Kidney (tissue), 14 donors: ENCODE results near the gene RASD1. TPM values are rescaled to one million over a fixed set of nuclear protein-coding genes. Genes with fewer than 3 reads are reported as not detected.

Experiments used
- DNase-seq, 5 donors: peaks; one replicate each; pipeline ENCODE4 v3.0.0-alpha.2; 2013 to 2020
- FAIRE-seq: peaks from 2 replicates; lab custom pipeline; 2012; peaks lifted over from hg19 to GRCh38; lab: Jason Lieb, UNC
- H3K27ac ChIP-seq, 2 donors: one replicate each; pipeline ENCODE4 v1.7.0; 2013; ENCODE audit warnings: low read depth in 2 of 2, low read length in 2 of 2, inconsistent platforms in 1 of 2
- H3K27me3 ChIP-seq: one replicate; pipeline ENCODE4 v1.7.1; 2013; ENCODE audit warnings: low read length, inconsistent platforms; ENCODE audit not compliant: control insufficient read depth, insufficient read depth
- H3K36me3 ChIP-seq, 3 donors: one replicate each; pipeline versions ENCODE4 v1.7.0 to v1.7.1; 2013; ENCODE audit warnings: low read length in 3 of 3, control low read depth in 1 of 3, inconsistent platforms in 1 of 3; ENCODE audit not compliant: insufficient read depth in 3 of 3, control insufficient read depth in 2 of 3
- H3K4me1 ChIP-seq, 3 donors: one replicate each; pipeline versions ENCODE4 v1.7.0 to v1.7.1; 2013; ENCODE audit warnings: low read length in 3 of 3, inconsistent platforms in 1 of 3, low read depth in 1 of 3; ENCODE audit not compliant: control insufficient read depth in 2 of 3, insufficient read depth in 2 of 3
- H3K4me3 ChIP-seq, 3 donors: one replicate each; pipeline versions ENCODE4 v1.7.0 to v1.8.1; 2013; ENCODE audit warnings: low read length in 3 of 3, control low read depth in 1 of 3, inconsistent platforms in 1 of 3
- H3K9ac ChIP-seq, 3 donors: one replicate each; pipeline versions ENCODE4 v1.7.0 to v1.7.1; 2013; ENCODE audit warnings: low read length in 3 of 3, control low read depth in 1 of 3, inconsistent platforms in 1 of 3
- H3K9me3 ChIP-seq, 3 donors: one replicate each; pipeline versions ENCODE4 v1.7.0 to v1.7.1; 2013; ENCODE audit warnings: low read length in 3 of 3, control low read depth in 1 of 3, inconsistent platforms in 1 of 3; ENCODE audit not compliant: control insufficient read depth in 2 of 3, insufficient read depth in 1 of 3
- intact Hi-C: fragments of 100-400 bp; cut with DNase I; formaldehyde crosslinking; loops from one replicate; pipeline ENCODE4 v1.11.1; 2022
- polyA plus RNA-seq: library from polyadenylated mRNA; stranded (reverse); fragments of 350-450 nt; fragmentation: Illumina TruSeq; extraction: RNeasy Lipid Tissue Mini Kit (QIAGEN cat#74804); gene quantifications from one replicate; pipeline ENCODE4 v1.2.3, GENCODE V29; 2014; ENCODE audit warnings: low read depth, low replicate concordance; ENCODE audit not compliant: insufficient read depth
- total RNA-seq: library from RNA; stranded (reverse); fragmentation: NEBNext Ultra II Directional; extraction: Animal tissue kit (Norgen Biotek cat#: 25700); gene quantifications from one replicate; pipeline ENCODE4 v1.2.1, GENCODE V29; 2021
- TF ChIP-seq, protein P1 (sequence below): IDR thresholded peaks from 3 replicates; pipeline ENCODE4 v1.5.1; 2012; ENCODE audit warnings: mild to moderate bottlenecking, moderate library complexity, borderline replicate concordance; ENCODE audit not compliant: insufficient read depth; ENCODE audit errors: extremely low read depth
- donor health status: control.
- donor health status: control.
- donor health status: control.
- donor health status: control.
- donor health status: control.
- donor health status: DM: yes; HTN: yes; CAD: no.
- donor health status: Normal renal cell carcinoma (clear cell type).

The RASD1 gene
- total and polyA plus RNA-seq, 2 donors from 2014 or later, result 103 to 147 TPM

DNA sequence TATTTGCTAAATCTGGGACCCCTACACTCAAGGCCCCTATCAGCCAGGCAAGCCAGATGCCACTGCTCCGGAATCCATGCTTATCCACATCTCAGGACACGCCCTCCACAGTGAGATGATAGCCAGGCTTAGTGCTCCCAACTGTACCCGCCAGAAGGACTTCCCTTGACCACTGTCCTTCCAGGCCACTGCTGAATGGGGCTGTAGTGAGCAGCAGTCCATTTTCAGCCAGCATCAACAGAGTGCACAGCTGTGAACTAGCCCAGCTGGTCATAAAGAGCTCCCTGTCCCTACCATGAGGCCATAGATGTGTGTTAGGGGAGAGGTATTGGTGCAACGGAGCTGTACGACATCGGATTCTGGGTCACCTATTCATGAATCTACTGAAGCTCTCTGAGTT is 32.4 kb downstream of the RASD1 start:
- intact Hi-C loops, result no loop called here
- TF ChIP-seq, protein P1, sequence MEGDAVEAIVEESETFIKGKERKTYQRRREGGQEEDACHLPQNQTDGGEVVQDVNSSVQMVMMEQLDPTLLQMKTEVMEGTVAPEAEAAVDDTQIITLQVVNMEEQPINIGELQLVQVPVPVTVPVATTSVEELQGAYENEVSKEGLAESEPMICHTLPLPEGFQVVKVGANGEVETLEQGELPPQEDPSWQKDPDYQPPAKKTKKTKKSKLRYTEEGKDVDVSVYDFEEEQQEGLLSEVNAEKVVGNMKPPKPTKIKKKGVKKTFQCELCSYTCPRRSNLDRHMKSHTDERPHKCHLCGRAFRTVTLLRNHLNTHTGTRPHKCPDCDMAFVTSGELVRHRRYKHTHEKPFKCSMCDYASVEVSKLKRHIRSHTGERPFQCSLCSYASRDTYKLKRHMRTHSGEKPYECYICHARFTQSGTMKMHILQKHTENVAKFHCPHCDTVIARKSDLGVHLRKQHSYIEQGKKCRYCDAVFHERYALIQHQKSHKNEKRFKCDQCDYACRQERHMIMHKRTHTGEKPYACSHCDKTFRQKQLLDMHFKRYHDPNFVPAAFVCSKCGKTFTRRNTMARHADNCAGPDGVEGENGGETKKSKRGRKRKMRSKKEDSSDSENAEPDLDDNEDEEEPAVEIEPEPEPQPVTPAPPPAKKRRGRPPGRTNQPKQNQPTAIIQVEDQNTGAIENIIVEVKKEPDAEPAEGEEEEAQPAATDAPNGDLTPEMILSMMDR, result no peak
- Histone ChIP-seq H3K27ac (no peak overlapping the region), H3K27me3 (no peaks in the 10 kb centered on the region), H3K36me3 (no peaks in the 10 kb centered on the region), H3K4me3 (no peak overlapping the region), H3K4me1 (no peaks in the 10 kb centered on the region), H3K9ac (no peak overlapping the region), H3K9me3 (peaks cover 0 to 4% (median 0%) of the 10 kb centered on the region in 3 donors)
- no peak for FAIRE-seq
- DNase-seq, result no peak

DNA sequence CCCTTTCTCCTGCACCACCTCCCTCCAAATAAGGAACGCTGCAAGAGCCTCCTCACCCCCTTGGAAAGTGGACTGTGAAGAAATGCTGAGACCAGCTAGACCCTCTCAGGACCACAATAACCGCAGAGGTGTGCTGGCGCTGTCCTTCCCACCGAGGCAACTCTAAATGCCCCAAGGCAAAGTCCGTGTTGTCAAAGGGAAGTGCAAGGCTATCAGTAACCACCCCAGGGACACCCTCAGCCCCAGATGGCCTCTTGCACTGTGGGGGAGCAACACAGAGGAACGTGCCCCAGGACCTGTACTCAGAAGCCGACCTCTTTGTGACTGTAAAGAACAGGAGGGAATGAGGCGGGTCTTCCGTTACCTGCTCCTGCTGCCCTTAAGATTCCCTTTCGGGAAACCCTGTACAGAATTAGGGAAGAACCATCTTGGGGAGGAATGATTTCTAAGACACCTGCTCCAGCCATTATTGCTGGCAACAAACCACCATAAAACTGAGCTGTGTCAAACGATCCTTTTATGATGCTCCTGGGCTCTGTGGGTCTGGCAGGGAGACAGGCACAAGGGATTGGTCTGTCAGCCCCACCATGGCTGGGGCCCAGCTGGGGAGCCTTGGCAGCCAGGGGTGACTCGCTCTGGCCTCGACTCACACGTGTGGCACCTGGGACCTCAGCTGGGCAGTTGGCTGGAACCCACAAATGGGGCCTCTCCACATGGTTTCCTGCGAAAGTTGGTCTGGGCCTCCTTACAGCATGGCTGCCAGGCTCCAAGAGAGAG is 34.0 kb downstream of the RASD1 start:
- intact Hi-C loops, result no loop called here
- no peak for DNase-seq
- Histone ChIP-seq H3K9me3 (peaks cover 0 to 4% (median 0%) of the 10 kb centered on the region in 3 donors), H3K4me3 (no peak overlapping the region), H3K36me3 (no peaks in the 10 kb centered on the region), H3K27me3 (no peaks in the 10 kb centered on the region), H3K4me1 (no peaks in the 10 kb centered on the region), H3K9ac (no peak overlapping the region), H3K27ac (no peak overlapping the region)
- no peak for FAIRE-seq
- TF ChIP-seq, protein P1, result no peak

DNA sequence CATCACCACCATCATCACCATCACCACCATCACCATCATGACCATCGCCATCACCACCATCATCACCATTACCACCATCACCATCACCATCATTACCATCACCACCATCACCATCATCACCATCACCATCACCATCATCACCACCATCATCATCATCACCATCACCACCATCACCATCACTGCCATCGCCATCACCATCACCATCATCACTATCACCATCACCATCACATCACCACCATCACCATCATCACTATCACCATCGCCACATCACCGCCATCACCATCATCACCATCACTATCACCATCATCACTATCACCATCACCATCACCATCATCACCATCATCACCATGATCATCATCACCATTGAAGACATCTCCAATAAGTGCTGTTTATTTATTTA is 36.2 kb downstream of the RASD1 start:
- TF ChIP-seq, protein P1, result no peak
- no peak overlapping the region for H3K27ac ChIP-seq
- DNase-seq (no peak), FAIRE-seq (no peak)
- no peak overlapping the region for H3K9ac ChIP-seq
- no peaks in the 10 kb centered on the region for H3K4me1 ChIP-seq
- H3K36me3 ChIP-seq, result no peaks in the 10 kb centered on the region
- intact Hi-C loops, result no loop called here
- peaks cover 0 to 4% (median 0%) of the 10 kb centered on the region in 3 donors for H3K9me3 ChIP-seq
- peak overlapping the region in 1 of 3 donors; percentile 23 for H3K4me3 ChIP-seq
- no peaks in the 10 kb centered on the region for H3K27me3 ChIP-seq

DNA sequence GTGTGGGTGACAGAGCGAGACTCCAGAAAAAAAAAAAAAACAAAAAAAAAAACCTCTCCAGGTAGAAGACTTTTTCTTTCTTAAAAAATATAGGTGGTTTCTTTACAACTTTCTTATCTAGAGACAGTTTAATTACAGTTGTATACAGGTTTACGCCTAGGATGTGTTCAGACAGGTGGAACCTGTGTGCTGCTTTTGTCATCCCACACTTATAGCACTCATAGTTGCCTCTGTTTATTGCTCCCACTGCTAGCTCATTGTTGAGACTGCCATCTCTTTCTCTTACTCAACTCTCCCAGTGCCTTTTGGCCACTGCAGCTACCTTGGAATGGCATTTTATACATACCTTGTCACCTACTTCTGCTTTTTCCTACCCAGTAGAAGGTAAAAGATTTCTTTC is 38.5 kb downstream of the RASD1 start:
- Histone ChIP-seq H3K9ac (no peak overlapping the region), H3K4me3 (no peak overlapping the region), H3K27ac (no peak overlapping the region), H3K36me3 (no peaks in the 10 kb centered on the region), H3K9me3 (peaks cover 0 to 4% (median 0%) of the 10 kb centered on the region in 3 donors), H3K4me1 (no peaks in the 10 kb centered on the region), H3K27me3 (no peaks in the 10 kb centered on the region)
- TF ChIP-seq, protein P1, result no peak
- FAIRE-seq (no peak), DNase-seq (no peak)
- intact Hi-C loops, result no loop called here
